LNCAP (cell line): Measurements from ENCODE around the gene STAC3.

ENCODE experiments used
- CTCF ChIP-seq: fragments of 450-650 bp; IDR thresholded peaks from 2 replicates; pipeline ENCODE4 v1.5.1; 2017; ENCODE audit warnings: mild to moderate bottlenecking

STAC3 gene

GRCh38 chr12:57236201-57236924 lies 14.6 kb downstream of the STAC3 start:
- no peak for TF ChIP-seq CTCF

- TF ChIP-seq CTCF = no peak
These were observed 15.3 kb downstream of the STAC3 start for GRCh38 chr12:57235728-57236131.

GRCh38 chr12:57235017-57235727 lies 15.8 kb downstream of the STAC3 start:
- TF ChIP-seq CTCF = no peak

- no peak for TF ChIP-seq CTCF
These were observed 16.4 kb downstream of the STAC3 start for GRCh38 chr12:57234571-57235016.

GRCh38 chr12:57234233-57234570 lies 16.8 kb downstream of the STAC3 start:
- no peak for TF ChIP-seq CTCF

GRCh38 chr12:57233357-57234232 lies 17.4 kb downstream of the STAC3 start:
- no peak for TF ChIP-seq CTCF

- TF ChIP-seq CTCF = no peak
These were observed 18.7 kb downstream of the STAC3 start for GRCh38 chr12:57232156-57232756.
